ENCODE results near the gene UVRAG. TPM values are rescaled to one million over a fixed set of nuclear protein-coding genes. Genes with fewer than 3 reads are reported as not detected.

Gene UVRAG
- total RNA-seq, 4 donors from 2014 or later = 27.1 to 35.9 (median 31.0) TPM

DNA sequence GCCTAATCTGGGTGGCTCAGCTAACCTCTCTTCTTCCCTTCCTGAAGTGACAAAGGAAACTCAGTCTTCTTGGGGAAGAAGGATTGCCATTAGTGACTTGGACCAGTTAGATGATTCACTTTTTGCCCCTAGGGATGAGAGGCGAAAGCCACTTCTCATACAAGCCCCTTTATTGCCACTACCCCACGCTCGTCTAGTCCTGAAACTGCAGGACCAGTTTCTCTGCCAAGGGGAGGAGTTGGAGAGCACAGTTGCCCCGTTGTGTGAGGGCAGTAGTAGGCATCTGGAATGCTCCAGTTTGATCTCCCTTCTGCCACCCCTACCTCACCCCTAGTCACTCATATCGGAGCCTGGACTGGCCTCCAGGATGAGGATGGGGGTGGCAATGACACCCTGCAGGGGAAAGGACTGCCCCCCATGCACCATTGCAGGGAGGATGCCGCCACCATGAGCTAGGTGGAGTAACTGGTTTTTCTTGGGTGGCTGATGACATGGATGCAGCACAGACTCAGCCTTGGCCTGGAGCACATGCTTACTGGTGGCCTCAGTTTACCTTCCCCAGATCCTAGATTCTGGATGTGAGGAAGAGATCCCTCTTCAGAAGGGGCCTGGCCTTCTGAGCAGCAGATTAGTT lies 14.2 kb upstream of the UVRAG start:
- Histone ChIP-seq H3K4me1 (no peaks in the 10 kb centered on the region), H3K9me3 (no peaks in the 10 kb centered on the region), H3K27me3 (no peaks in the 10 kb centered on the region), H3K27ac (no peak overlapping the region), H3K4me3 (replicated peaks in 1 of 3) (no peak overlapping the region), H3K36me3 (no peaks in the 10 kb centered on the region)
- no peak for TF ChIP-seq POLR2A (IDR thresholded peaks at IDR 0.05)
- TF ChIP-seq, protein P1, sequence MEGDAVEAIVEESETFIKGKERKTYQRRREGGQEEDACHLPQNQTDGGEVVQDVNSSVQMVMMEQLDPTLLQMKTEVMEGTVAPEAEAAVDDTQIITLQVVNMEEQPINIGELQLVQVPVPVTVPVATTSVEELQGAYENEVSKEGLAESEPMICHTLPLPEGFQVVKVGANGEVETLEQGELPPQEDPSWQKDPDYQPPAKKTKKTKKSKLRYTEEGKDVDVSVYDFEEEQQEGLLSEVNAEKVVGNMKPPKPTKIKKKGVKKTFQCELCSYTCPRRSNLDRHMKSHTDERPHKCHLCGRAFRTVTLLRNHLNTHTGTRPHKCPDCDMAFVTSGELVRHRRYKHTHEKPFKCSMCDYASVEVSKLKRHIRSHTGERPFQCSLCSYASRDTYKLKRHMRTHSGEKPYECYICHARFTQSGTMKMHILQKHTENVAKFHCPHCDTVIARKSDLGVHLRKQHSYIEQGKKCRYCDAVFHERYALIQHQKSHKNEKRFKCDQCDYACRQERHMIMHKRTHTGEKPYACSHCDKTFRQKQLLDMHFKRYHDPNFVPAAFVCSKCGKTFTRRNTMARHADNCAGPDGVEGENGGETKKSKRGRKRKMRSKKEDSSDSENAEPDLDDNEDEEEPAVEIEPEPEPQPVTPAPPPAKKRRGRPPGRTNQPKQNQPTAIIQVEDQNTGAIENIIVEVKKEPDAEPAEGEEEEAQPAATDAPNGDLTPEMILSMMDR (IDR thresholded peaks at IDR 0.05) = no peak
- 80 to 81% methylated on average over 6 of the region's 6 CpGs for WGBS, 2 donors
- intact Hi-C loops (cut with DNase I) = loop anchor here (5.0 kb wide), 2 partner anchors 66 to 351 kb away; no protein-coding TSS in a partner anchor
- no peak for DNase-seq

DNA sequence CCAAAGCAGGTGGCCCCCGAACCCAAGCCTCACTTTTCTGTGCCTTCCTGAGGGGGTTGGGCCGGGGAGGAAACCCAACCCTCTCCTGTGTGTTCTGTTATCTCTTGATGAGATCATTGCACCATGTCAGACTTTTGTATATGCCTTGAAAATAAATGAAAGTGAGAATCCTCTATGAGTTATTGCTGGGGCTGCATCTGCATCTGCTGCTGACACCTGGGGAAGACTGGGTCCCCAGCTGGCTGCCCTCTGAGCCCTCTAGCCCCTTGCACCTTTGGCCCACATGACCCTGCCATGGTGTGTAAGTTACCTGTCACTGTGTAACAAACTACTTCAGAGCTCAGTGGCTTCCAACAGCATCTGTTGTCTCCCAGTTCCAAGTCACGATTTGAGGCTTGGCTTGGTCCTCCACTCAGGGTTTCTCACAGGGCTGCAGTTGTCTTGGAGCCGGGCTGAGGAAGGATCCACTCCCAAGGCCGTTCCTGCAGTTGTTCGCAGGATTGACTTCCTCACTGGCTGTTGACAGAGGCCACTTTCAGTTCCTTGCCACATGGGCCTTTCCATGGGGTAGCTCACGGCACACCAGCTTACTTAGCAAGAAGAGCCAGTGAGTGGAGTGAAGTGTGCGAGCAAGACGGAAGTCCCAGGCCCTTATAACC lies 13.5 kb upstream of the UVRAG start:
- Histone ChIP-seq H3K9me3 (no peaks in the 10 kb centered on the region), H3K4me3 (replicated peaks in 1 of 3) (no peak overlapping the region), H3K4me1 (no peaks in the 10 kb centered on the region), H3K27ac (no peak overlapping the region), H3K27me3 (no peaks in the 10 kb centered on the region), H3K36me3 (no peaks in the 10 kb centered on the region)
- 91 to 93% methylated on average over 9 of the region's 9 CpGs for WGBS, 2 donors
- intact Hi-C loops (cut with DNase I) = loop anchor here (5.0 kb wide), 2 partner anchors 66 to 351 kb away; no protein-coding TSS in a partner anchor
- no peak for TF ChIP-seq POLR2A (IDR thresholded peaks at IDR 0.05)
- TF ChIP-seq, protein P1 (IDR thresholded peaks at IDR 0.05) = no peak
- no peak for DNase-seq

DNA sequence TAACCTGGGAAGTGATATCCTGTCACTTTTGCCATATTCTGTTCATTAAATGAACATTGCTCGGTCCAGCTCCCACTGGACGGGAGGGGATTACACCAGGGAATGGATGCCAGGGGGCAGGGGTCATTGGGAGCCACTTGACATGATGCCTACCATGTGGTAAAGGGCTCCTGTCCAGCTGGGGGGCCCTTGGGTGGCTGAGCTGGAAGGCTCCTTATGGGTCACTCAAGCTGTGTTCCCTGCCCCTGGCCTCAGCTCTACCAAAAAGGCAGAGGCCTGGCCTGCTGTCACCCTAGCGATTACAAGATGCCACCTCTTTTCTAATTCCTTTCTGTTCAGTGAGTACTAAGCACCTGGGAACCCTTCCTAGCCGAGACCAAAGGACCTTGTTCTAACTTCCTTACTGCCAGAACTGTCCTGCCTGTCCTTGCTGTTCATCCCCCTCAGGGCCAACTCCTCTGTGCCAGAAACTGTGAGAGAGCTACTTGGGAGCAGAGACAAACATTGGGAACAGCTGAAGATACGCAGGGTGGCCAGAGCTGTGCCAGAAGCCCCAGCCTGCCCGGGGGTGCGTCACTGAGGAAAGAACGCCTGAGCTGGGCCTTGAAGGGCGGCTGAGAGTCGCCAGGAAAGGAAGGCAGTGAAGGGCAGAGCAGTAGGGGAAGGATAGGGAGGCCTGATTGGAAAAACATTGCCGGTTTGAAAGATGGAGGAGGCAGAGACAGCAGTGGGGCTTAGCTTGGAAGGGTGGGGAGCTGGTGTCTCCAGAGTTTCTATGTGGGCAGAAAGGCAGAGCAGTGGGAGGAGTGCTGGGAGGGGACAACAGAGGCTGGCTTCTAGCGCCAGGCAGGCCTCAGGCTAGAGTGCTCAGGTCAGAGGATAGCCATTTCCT lies 12.7 kb upstream of the UVRAG start:
- Histone ChIP-seq H3K36me3 (no peaks in the 10 kb centered on the region), H3K4me3 (replicated peaks in 1 of 3) (no peak overlapping the region), H3K4me1 (no peaks in the 10 kb centered on the region), H3K9me3 (no peaks in the 10 kb centered on the region), H3K27me3 (no peaks in the 10 kb centered on the region), H3K27ac (no peak overlapping the region)
- intact Hi-C loops (cut with DNase I) = loop anchor here (5.0 kb wide), 2 partner anchors 65 to 350 kb away; no protein-coding TSS in a partner anchor
- no peak for DNase-seq
- TF ChIP-seq, protein P1 (IDR thresholded peaks at IDR 0.05) = no peak
- TF ChIP-seq POLR2A (IDR thresholded peaks at IDR 0.05) = no peak
- WGBS, 2 donors = 91% methylated on average over 12 of the region's 12 CpGs

DNA sequence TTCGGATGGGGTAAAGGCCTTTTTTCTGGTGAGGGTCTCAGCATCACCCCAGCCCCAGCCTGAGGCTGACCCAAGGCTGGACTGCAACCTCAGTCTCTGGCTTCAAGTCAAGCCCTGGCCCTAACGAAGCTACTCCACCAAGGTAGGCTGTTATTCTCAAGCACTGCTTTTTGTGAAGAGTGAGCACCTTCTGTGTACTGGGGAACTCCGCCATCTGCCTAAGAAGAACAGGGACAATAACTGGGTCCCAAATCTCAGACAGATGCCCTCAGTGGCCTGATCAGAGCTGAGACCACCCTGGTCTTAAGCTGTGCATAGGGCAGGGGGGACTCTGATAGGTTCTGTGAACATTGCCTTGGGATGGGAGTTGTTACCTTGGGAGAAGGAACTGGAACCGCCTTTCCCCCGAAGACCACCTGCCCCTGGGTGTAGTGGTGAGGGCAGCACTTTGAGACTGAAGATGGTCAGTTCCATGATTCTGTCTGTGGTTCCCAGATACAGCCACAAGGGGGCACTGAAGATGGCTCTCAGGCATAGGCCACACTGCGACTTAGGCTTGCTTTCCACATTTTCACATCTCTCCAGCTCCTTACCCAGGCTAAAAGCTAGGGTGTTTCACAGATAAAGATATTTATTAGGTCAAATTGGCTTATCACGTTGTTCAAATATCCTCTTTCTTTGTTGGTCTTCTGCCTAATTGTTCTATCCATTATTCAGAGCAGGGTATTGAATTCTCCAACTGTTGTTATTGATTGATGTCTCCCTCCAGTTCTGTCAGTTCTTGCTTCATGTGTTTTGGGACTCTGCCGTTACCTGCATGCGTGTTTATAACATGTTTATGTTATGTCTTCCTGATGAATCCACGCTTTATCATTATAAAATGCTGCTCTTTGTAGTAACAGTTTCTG lies 11.8 kb upstream of the UVRAG start:
- H3K4me3 ChIP-seq (replicated peaks in 1 of 3) = no peak overlapping the region
- peak; percentile 75 to 78 for DNase-seq
- intact Hi-C loops (cut with DNase I) = loop anchor here (5.0 kb wide), 2 partner anchors 64 to 349 kb away; no protein-coding TSS in a partner anchor
- H3K27ac ChIP-seq = no peak overlapping the region
- no peak for TF ChIP-seq POLR2A (IDR thresholded peaks at IDR 0.05)
- TF ChIP-seq, protein P1 (IDR thresholded peaks at IDR 0.05) = peak; percentile 76 to 91 (median 88)
- 51 to 53% methylated on average over 8 to 10 of the region's 10 CpGs for WGBS, 2 donors
- H3K27me3 ChIP-seq = no peaks in the 10 kb centered on the region
- no peaks in the 10 kb centered on the region for H3K9me3 ChIP-seq
- no peaks in the 10 kb centered on the region for H3K4me1 ChIP-seq
- no peaks in the 10 kb centered on the region for H3K36me3 ChIP-seq
